ENCODE results near the gene CFAP77. TPM values are rescaled to one million over a fixed set of nuclear protein-coding genes. Genes with fewer than 3 reads are reported as not detected.

CFAP77 gene
- total RNA-seq, 4 donors from 2014 or later, result 0.66 TPM; not detected in 3

- Histone ChIP-seq H3K27me3 (no peaks in the 10 kb centered on the region), H3K27ac (no peak overlapping the region), H3K36me3 (peaks cover 0 to 4% (median 0%) of the 10 kb centered on the region in 3 donors), H3K9me3 (peaks cover 0 to 13% (median 0%) of the 10 kb centered on the region in 4 donors), H3K4me1 (peaks cover 0 to 3% (median 0%) of the 10 kb centered on the region in 4 donors), H3K4me3 (no peak overlapping the region)
- DNase-seq (ENCODE audit: low spot score in 2 of 2), result no peak
- 83 to 94% methylated on average over 8 of the region's 8 CpGs for WGBS, 2 donors
- no peak for TF ChIP-seq POLR2A (IDR thresholded peaks at IDR 0.05)
- TF ChIP-seq CTCF (IDR thresholded peaks at IDR 0.05), result no peak
- no peak for TF ChIP-seq EP300 (IDR thresholded peaks at IDR 0.05)
These were observed 131.0 kb downstream of the CFAP77 start for GRCh38 chr9:132541051-132541450.

DNA sequence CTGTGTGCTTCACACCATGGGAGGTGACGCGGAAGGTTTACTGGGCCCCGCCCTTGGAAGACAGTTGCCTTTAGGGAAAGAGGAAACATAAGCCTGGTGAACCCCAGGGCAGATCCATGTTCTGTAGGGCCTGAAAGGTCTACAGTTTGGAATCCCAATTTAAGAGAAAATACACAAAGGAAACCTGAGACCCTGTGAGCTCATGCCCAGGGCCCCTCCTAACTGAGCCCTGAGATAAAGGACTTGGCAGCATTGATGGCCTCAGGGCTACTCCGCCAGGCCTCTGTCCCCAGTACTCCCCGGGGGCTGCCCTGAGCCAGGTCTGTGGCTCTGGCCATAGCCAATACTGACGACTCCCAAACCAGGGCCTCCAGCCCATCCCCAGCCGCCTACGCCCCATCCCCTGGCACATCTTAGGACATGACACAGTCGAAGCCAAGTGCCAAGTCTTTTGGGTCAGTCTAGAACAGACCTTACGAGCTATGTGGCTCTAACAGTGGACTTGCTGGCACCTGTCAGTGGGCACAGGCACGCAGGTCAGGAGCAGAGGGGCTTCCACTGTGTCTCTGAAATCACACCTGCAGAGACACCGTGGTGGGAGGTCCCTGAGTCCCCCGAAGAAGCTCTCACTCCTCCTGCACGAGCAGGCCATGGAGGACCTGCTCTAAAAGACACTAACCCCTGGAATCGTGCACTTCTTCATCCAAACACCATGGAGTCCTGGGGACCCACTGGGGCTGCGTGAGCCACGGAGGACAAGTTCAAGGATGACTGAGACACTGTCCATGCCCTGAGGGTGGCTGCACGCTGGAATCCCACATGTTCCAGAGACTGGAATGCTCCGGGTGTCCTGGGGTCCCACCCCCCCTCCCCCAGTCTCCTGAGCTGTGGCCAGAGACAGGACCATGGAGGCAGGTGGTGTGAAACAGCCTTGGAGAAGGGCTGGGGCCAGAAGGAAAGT, 132.1 kb downstream of the CFAP77 start:
- Histone ChIP-seq H3K27me3 (peaks cover 0 to 7% of the 10 kb centered on the region in 2 donors), H3K4me3 (no peak overlapping the region), H3K27ac (no peak overlapping the region), H3K9me3 (peaks cover 0 to 4% (median 0%) of the 10 kb centered on the region in 4 donors), H3K36me3 (peaks cover 0 to 4% (median 0%) of the 10 kb centered on the region in 3 donors), H3K4me1 (peaks cover 0 to 10% (median 0%) of the 10 kb centered on the region in 4 donors)
- TF ChIP-seq CTCF (IDR thresholded peaks at IDR 0.05) (no peak), EP300 (IDR thresholded peaks at IDR 0.05) (no peak), POLR2A (IDR thresholded peaks at IDR 0.05) (no peak)
- no peak for DNase-seq (ENCODE audit: low spot score in 2 of 2)
- WGBS, 2 donors, result 85 to 88% methylated on average over 11 to 16 of the region's 19 CpGs

DNA sequence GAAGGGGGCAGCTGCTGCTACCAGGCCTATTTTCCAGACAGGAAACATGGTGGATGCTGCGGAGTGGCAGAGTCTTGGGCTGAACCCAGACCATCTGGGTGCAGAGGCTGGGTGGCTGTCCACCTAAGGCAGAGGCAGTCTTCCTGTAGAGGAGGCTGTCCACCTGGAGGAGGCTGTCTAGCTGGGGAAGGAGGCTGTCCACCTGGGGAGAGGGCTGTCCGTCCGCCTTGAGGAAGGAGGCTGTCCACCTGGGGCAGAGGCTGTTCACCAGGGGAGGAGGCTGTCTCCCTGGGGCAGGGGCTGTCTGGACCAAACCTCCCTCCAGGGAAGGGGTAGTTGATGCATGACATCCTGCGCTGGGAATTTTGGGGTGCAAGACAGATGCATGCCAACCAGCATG, 133.2 kb downstream of the CFAP77 start:
- Histone ChIP-seq H3K4me3 (no peak overlapping the region), H3K27ac (no peak overlapping the region), H3K4me1 (peaks cover 0 to 10% (median 0%) of the 10 kb centered on the region in 4 donors), H3K36me3 (no peaks in the 10 kb centered on the region), H3K27me3 (peaks cover 0 to 7% of the 10 kb centered on the region in 2 donors), H3K9me3 (no peaks in the 10 kb centered on the region)
- TF ChIP-seq CTCF (IDR thresholded peaks at IDR 0.05), result no peak
- TF ChIP-seq POLR2A (IDR thresholded peaks at IDR 0.05), result no peak
- TF ChIP-seq EP300 (IDR thresholded peaks at IDR 0.05), result no peak
- no peak for DNase-seq (ENCODE audit: low spot score in 2 of 2)
- 95 to 100% methylated on average over 1 to 3 of the region's 4 CpGs for WGBS, 2 donors

DNA sequence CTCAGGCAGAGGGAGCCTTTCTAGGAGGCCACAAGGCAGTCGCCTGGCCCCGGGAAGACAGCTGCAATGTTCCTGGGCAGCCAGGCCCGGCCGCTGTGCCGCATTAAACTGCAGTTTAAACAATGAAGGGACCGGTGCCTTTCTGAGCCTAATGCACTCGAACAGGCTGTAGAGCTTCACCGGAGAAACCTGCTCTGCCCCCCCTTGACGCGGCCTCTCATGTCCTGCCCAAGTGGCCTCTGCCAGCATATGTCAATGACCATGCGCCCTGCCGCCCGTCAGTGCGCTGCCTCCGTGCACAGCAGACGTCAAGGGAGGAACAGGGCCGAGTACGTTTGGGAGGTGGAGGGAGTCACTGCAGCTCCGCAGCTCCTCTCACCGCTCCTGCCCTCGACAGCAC, 133.9 kb downstream of the CFAP77 start:
- no peak overlapping the region for H3K27ac ChIP-seq
- H3K4me1 ChIP-seq, result peaks cover 0 to 10% (median 0%) of the 10 kb centered on the region in 4 donors
- TF ChIP-seq POLR2A (IDR thresholded peaks at IDR 0.05) (no peak), EP300 (IDR thresholded peaks at IDR 0.05) (no peak), CTCF (IDR thresholded peaks at IDR 0.05) (no peak)
- no peaks in the 10 kb centered on the region for H3K36me3 ChIP-seq
- H3K4me3 ChIP-seq, result no peak overlapping the region
- 47 to 62% methylated on average over 20 to 21 of the region's 21 CpGs for WGBS, 2 donors
- H3K27me3 ChIP-seq, result peaks cover 0 to 7% of the 10 kb centered on the region in 2 donors
- no peaks in the 10 kb centered on the region for H3K9me3 ChIP-seq
- no peak for DNase-seq (ENCODE audit: low spot score in 2 of 2)

- Histone ChIP-seq H3K4me3 (no peak overlapping the region), H3K27ac (no peak overlapping the region), H3K9me3 (no peaks in the 10 kb centered on the region), H3K4me1 (peaks cover 0 to 10% (median 0%) of the 10 kb centered on the region in 4 donors), H3K27me3 (peaks cover 0 to 7% of the 10 kb centered on the region in 2 donors), H3K36me3 (no peaks in the 10 kb centered on the region)
- TF ChIP-seq EP300 (IDR thresholded peaks at IDR 0.05), result no peak
- no peak for TF ChIP-seq POLR2A (IDR thresholded peaks at IDR 0.05)
- no peak for TF ChIP-seq CTCF (IDR thresholded peaks at IDR 0.05)
- whole genome bisulfite sequencing, 2 donors, result 80 to 82% methylated on average over 9 of the region's 9 CpGs
- no peak for DNase-seq (ENCODE audit: low spot score in 2 of 2)
These were observed 135.6 kb downstream of the CFAP77 start for GRCh38 chr9:132545578-132545977.
